ENCODE data around the gene BBLN. TPM values are rescaled to one million over a fixed set of nuclear protein-coding genes. Genes with fewer than 3 reads are reported as not detected.

The BBLN gene
- total and polyA plus RNA-seq, 7 donors = 111 to 273 (median 158) TPM

DNA sequence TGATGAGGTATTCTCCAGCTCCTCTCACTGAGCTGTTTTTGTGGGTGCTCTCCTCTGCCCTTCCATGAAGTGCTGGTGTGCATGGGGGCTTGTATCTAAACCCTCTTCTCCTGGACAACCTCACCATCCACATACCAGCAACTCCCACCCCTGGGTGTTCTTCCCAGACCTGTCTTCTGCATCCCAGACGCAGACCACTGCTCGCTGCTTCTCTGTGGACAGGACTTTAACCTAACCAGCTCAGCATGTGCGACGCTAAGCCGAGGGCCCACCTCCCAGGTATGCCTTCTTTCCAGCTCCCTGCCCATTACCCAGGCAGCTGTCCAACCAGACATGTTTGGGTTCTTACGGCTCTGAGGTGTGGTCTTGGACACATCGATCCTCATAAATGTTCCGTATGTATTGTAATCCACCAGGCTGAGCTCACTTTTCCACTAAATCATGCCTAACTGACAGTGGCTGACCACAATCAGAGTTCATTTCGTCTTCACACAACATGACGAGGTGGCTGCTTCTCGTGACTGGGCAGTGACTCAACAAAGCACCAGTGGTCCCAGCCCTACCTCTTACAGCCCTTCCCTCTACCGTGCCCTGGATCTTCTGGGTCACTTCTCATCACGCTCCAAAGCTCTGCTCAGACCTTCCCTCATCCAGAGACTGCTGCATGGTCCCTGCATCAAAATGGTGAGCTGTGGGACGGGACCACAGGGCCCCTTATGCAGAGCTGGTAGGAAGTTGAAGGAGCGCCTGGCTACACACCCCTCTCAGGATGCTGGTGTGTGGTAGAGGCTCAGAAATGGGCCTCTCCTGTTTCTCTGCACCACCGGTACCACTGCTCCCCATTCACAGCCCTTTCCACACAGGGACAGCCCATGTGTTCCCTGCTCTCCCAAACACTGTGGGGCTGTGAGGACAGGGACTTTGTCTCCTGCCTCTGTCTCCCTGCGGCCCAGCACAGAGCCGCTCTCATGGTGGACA, 23.0 kb upstream of the BBLN start:
- no peak overlapping the region for H3K4me3 ChIP-seq
- TF ChIP-seq POLR2AphosphoS5 (IDR thresholded peaks at IDR 0.05) (no peak), EP300 (IDR thresholded peaks at IDR 0.05) (no peak), POLR2A (IDR thresholded peaks at IDR 0.05) (no peak)
- TF ChIP-seq, protein P1, sequence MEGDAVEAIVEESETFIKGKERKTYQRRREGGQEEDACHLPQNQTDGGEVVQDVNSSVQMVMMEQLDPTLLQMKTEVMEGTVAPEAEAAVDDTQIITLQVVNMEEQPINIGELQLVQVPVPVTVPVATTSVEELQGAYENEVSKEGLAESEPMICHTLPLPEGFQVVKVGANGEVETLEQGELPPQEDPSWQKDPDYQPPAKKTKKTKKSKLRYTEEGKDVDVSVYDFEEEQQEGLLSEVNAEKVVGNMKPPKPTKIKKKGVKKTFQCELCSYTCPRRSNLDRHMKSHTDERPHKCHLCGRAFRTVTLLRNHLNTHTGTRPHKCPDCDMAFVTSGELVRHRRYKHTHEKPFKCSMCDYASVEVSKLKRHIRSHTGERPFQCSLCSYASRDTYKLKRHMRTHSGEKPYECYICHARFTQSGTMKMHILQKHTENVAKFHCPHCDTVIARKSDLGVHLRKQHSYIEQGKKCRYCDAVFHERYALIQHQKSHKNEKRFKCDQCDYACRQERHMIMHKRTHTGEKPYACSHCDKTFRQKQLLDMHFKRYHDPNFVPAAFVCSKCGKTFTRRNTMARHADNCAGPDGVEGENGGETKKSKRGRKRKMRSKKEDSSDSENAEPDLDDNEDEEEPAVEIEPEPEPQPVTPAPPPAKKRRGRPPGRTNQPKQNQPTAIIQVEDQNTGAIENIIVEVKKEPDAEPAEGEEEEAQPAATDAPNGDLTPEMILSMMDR (IDR thresholded peaks at IDR 0.05) = no peak
- no peak for DNase-seq
- 89 to 91% methylated on average over 18 of the region's 18 CpGs for WGBS, 2 donors
- H3K9me3 ChIP-seq = no peaks in the 10 kb centered on the region
- intact Hi-C loops (cut with DNase I) = no loop called here
- no peak overlapping the region for H3K27ac ChIP-seq
- no peaks in the 10 kb centered on the region for H3K27me3 ChIP-seq
- H3K4me1 ChIP-seq = no peaks in the 10 kb centered on the region
- H3K36me3 ChIP-seq = no peaks in the 10 kb centered on the region

DNA sequence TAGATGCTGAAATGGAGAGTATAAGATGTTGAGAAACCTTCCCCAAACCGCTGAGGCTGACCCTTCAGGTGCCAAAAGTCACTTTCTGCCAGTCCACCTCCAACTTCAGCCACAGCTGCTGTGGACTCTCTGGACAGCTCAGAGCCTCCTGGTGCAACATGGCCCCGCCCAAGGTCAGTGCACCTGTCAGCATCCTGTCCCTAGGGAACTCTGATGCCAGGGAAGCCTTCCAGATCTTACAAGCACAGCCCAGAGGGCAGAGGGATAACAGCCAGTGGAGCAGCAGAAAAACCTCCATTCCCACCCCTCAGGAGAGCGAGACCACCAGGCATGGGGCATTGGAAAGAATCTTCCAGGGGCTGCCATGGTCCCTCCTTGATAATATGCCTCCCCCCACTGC, 22.1 kb upstream of the BBLN start:
- DNase-seq = no peak
- H3K27me3 ChIP-seq = no peaks in the 10 kb centered on the region
- intact Hi-C loops (cut with DNase I) = no loop called here
- WGBS, 2 donors = 85 to 88% methylated on average over 3 of the region's 3 CpGs
- H3K4me3 ChIP-seq = no peak overlapping the region
- H3K27ac ChIP-seq = no peak overlapping the region
- H3K9me3 ChIP-seq = no peaks in the 10 kb centered on the region
- no peaks in the 10 kb centered on the region for H3K36me3 ChIP-seq
- no peaks in the 10 kb centered on the region for H3K4me1 ChIP-seq
- TF ChIP-seq POLR2A (IDR thresholded peaks at IDR 0.05) (no peak), EP300 (IDR thresholded peaks at IDR 0.05) (no peak), POLR2AphosphoS5 (IDR thresholded peaks at IDR 0.05) (no peak)
- TF ChIP-seq, protein P1 (IDR thresholded peaks at IDR 0.05) = no peak

DNA sequence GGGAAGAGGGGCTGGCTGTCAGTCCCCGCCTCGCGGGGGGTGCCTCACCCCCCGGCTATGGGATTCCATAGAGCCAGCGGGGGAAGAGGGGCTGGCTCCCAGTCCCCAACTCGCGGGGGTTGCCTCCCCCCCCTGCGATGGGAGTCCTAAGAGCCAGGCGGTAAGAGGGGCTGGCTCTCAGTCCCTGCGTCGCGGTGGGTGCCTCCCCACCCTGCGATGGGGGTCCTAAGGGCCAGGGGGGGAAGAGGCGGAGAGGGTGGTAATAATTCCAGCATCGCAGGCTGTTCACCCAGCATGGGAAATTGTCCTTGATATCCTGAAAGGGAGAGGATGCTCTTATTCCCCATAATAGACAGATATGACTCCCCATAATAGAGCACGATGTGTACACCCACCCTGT, 20.4 kb upstream of the BBLN start:
- no peak for DNase-seq
- no peak overlapping the region for H3K27ac ChIP-seq
- H3K4me1 ChIP-seq = no peaks in the 10 kb centered on the region
- TF ChIP-seq POLR2AphosphoS5 (IDR thresholded peaks at IDR 0.05) (no peak), EP300 (IDR thresholded peaks at IDR 0.05) (no peak), POLR2A (IDR thresholded peaks at IDR 0.05) (no peak)
- TF ChIP-seq, protein P1 (IDR thresholded peaks at IDR 0.05) = no peak
- no peaks in the 10 kb centered on the region for H3K27me3 ChIP-seq
- no peaks in the 10 kb centered on the region for H3K36me3 ChIP-seq
- no peaks in the 10 kb centered on the region for H3K9me3 ChIP-seq
- WGBS, 2 donors = 39 to 83% methylated on average over 9 to 16 of the region's 16 CpGs
- no peak overlapping the region for H3K4me3 ChIP-seq
- intact Hi-C loops (cut with DNase I) = no loop called here

DNA sequence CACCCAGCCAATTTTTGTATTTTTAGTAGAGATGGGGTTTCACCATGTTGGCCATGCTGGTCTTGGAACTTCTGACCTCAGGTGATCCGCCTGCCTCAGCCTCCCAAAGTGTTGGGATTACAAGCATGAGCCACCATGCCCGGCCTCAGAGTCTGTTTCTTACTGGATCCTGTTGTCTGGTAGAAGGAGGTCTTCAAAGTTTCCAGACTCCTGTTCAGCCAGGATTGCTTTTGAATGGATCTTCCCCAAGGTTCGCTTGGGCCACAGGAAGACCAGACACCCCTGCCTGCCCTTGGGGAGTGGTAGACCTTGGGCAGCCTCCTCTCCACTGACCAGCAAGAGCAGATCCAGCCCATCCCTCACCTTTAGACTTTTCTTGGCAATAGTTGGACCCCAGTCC, 18.5 kb upstream of the BBLN start:
- H3K36me3 ChIP-seq = no peaks in the 10 kb centered on the region
- H3K27me3 ChIP-seq = no peaks in the 10 kb centered on the region
- intact Hi-C loops (cut with DNase I) = no loop called here
- H3K4me3 ChIP-seq = no peak overlapping the region
- H3K9me3 ChIP-seq = no peaks in the 10 kb centered on the region
- no peaks in the 10 kb centered on the region for H3K4me1 ChIP-seq
- TF ChIP-seq EP300 (IDR thresholded peaks at IDR 0.05) = no peak
- DNase-seq = no peak
- no peak overlapping the region for H3K27ac ChIP-seq
- 94 to 96% methylated on average over 3 of the region's 3 CpGs for WGBS, 2 donors

DNA sequence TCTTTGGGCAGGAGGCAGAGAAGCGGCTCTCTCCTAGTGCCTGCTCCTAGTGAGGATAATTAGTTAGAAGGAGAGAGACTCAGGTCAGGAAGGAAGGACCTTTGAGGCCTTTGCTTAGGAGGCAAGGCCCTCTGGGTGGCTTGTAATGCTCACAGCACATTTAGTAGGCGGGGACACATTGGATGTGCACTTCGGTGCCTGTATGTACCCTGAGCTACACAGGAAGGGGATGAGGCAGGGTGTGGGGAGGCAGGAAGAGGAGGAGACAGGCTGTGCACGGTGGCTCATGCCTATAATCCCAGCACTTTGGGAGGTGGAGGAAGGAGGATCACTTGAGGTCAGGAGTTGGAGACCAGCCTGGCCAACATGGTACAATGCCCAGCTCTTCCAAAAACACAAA, 18.0 kb upstream of the BBLN start:
- Histone ChIP-seq H3K27me3 (no peaks in the 10 kb centered on the region), H3K36me3 (no peaks in the 10 kb centered on the region), H3K9me3 (no peaks in the 10 kb centered on the region), H3K4me3 (no peak overlapping the region), H3K27ac (no peak overlapping the region), H3K4me1 (no peaks in the 10 kb centered on the region)
- TF ChIP-seq, protein P1 (IDR thresholded peaks at IDR 0.05) = no peak
- TF ChIP-seq EP300 (IDR thresholded peaks at IDR 0.05) (no peak), POLR2AphosphoS5 (IDR thresholded peaks at IDR 0.05) (no peak)
- no peak for DNase-seq
- intact Hi-C loops (cut with DNase I) = no loop called here
- WGBS, 2 donors = 61 to 74% methylated on average over 4 of the region's 4 CpGs

All from sigmoid colon (tissue), 7 donors.